ENCODE results near the gene CXCR1.

CXCR1 gene

DNA sequence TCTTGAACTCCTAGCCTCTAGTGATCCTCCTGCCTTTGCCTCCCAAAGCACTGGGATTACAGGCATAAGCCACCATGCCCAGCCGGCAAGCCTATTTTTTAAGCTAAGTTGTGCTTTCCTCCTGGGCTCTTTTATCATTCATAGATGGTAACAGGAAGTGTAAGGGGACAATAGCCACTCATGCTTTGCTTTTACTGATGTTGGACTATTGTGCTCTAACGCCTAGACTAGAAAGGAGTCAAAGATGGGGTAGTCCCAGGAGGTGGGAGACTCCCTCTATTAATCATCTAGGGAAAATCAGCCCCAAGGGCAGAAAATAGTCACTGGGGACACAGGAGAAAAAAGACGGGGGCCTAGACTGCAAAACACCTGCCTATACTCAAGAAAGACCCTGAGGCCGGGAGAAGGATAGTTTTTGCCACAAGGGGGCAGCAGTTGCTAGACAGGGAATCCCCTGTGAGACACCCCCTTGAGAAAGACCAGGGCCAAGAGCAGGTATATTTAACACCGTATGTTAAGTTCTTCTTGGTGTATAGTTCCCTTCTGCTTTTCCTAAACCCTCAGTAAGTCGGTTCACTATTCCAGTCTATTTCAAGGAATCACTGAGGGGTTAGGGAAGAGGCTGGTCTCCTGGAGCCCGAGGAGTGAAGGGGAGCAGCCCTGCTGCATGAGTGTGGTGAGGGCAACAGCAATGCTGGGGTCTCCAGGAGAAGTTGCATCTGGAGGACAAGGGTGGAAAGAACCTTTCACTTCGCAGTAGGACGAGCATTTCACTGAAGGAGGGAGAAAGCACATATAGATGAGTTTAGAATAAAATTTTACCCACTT lies 2.1 kb upstream of the CXCR1 start:
- H3K27ac ChIP-seq (ENCODE audit: low read depth, low read length, poor library complexity, severe bottlenecking), result no peak overlapping the region
- H3K36me3 ChIP-seq (ENCODE audit: insufficient read depth, low read length), result no peaks in the 10 kb centered on the region
- TF ChIP-seq EZH2 (IDR thresholded peaks at IDR 0.05; ENCODE audit: borderline replicate concordance, low read length), result no peak
- TF ChIP-seq, protein P1, sequence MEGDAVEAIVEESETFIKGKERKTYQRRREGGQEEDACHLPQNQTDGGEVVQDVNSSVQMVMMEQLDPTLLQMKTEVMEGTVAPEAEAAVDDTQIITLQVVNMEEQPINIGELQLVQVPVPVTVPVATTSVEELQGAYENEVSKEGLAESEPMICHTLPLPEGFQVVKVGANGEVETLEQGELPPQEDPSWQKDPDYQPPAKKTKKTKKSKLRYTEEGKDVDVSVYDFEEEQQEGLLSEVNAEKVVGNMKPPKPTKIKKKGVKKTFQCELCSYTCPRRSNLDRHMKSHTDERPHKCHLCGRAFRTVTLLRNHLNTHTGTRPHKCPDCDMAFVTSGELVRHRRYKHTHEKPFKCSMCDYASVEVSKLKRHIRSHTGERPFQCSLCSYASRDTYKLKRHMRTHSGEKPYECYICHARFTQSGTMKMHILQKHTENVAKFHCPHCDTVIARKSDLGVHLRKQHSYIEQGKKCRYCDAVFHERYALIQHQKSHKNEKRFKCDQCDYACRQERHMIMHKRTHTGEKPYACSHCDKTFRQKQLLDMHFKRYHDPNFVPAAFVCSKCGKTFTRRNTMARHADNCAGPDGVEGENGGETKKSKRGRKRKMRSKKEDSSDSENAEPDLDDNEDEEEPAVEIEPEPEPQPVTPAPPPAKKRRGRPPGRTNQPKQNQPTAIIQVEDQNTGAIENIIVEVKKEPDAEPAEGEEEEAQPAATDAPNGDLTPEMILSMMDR (IDR thresholded peaks at IDR 0.05; ENCODE audit: low read length), result peak; percentile 86
- peaks cover 5% of the 10 kb centered on the region; the same call in 1 of the 2 replicates for H3K27me3 ChIP-seq (ENCODE audit: insufficient read depth, low read length)
- no peak overlapping the region for H3K9ac ChIP-seq (ENCODE audit: low read length)
- H4K20me1 ChIP-seq (ENCODE audit: insufficient read depth, low read length), result no peaks in the 10 kb centered on the region
- no peaks in the 10 kb centered on the region for H3K9me2 ChIP-seq (ENCODE audit: low read depth, low read length)
- H3K4me2 ChIP-seq (ENCODE audit: low read length), result no peak overlapping the region
- no peaks in the 10 kb centered on the region for H3F3A ChIP-seq (ENCODE audit: insufficient read depth, low read length)
- H3K79me2 ChIP-seq (ENCODE audit: insufficient read depth, low read length), result no peaks in the 10 kb centered on the region
- no peak overlapping the region for H2AFZ ChIP-seq (ENCODE audit: low read length)
- no peak overlapping the region for H3K4me3 ChIP-seq (ENCODE audit: low read depth, low read length, poor library complexity, severe bottlenecking)
- no peaks in the 10 kb centered on the region for H3K9me3 ChIP-seq (ENCODE audit: low read length)
- no peaks in the 10 kb centered on the region for H3K4me1 ChIP-seq (ENCODE audit: insufficient read depth, low read length, severe bottlenecking)

DNA sequence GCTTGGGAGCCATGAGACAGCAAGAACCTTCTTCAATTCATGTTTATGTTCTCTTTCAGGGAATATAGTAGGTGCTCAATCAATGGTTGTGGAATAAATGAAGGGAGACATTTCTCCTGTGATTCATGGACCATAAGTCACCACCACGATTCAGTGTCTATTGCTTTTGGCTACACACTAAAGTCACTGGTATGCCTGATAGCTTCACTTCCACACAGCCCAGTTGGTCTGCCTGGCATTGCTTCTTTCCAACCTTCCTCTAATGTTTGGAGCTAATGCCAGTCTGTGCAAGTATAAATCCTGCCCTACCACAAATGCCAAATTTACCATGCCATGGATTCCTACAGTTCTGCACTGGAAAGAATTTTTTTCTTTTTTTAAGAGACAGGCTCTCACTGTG lies 1.3 kb upstream of the CXCR1 start:
- Histone ChIP-seq H3K4me3 (ENCODE audit: low read depth, low read length, poor library complexity, severe bottlenecking) (no peak overlapping the region), H3F3A (ENCODE audit: insufficient read depth, low read length) (no peaks in the 10 kb centered on the region), H2AFZ (ENCODE audit: low read length) (no peak overlapping the region), H3K4me1 (ENCODE audit: insufficient read depth, low read length, severe bottlenecking) (no peaks in the 10 kb centered on the region), H3K9me3 (ENCODE audit: low read length) (no peaks in the 10 kb centered on the region), H3K27me3 (ENCODE audit: insufficient read depth, low read length) (peaks cover 6% of the 10 kb centered on the region; the same call in 1 of the 2 replicates), H3K4me2 (ENCODE audit: low read length) (no peak overlapping the region), H3K9ac (ENCODE audit: low read length) (no peak overlapping the region), H3K27ac (ENCODE audit: low read depth, low read length, poor library complexity, severe bottlenecking) (no peak overlapping the region), H3K9me2 (ENCODE audit: low read depth, low read length) (no peaks in the 10 kb centered on the region), H4K20me1 (ENCODE audit: insufficient read depth, low read length) (no peaks in the 10 kb centered on the region), H3K79me2 (ENCODE audit: insufficient read depth, low read length) (no peaks in the 10 kb centered on the region), H3K36me3 (ENCODE audit: insufficient read depth, low read length) (no peaks in the 10 kb centered on the region)
- no peak for TF ChIP-seq EZH2 (IDR thresholded peaks at IDR 0.05; ENCODE audit: borderline replicate concordance, low read length)
- TF ChIP-seq, protein P1 (IDR thresholded peaks at IDR 0.05; ENCODE audit: low read length), result no peak

DNA sequence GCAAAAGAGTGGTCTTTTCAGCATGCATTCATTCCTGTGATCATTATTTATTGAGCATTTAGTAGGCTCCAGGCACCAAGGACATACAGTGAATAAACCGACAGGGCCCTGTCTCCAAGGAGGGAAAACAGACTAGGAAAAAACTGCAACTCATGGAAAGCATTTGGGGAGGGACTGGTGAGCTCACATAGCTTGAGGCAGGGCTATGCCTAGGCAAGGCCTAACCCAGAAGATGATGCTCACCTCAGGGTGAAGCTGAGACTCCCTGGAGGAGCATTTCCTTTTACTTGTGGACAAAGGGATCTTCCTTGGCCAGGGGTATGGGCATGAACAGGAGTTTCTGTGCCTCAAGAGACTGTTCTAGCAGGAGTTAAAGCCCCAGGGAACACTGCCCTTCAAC lies 3.9 kb downstream of the CXCR1 start:
- H2AFZ ChIP-seq (ENCODE audit: low read length), result no peak overlapping the region
- H3K9ac ChIP-seq (ENCODE audit: low read length), result no peak overlapping the region
- TF ChIP-seq EZH2 (IDR thresholded peaks at IDR 0.05; ENCODE audit: borderline replicate concordance, low read length), result no peak
- TF ChIP-seq, protein P1 (IDR thresholded peaks at IDR 0.05; ENCODE audit: low read length), result no peak
- no peaks in the 10 kb centered on the region for H3F3A ChIP-seq (ENCODE audit: insufficient read depth, low read length)
- H3K27me3 ChIP-seq (ENCODE audit: insufficient read depth, low read length), result peaks cover 12% of the 10 kb centered on the region; the same call in 1 of the 2 replicates
- no peak overlapping the region for H3K4me2 ChIP-seq (ENCODE audit: low read length)
- H3K27ac ChIP-seq (ENCODE audit: low read depth, low read length, poor library complexity, severe bottlenecking), result no peak overlapping the region
- no peaks in the 10 kb centered on the region for H4K20me1 ChIP-seq (ENCODE audit: insufficient read depth, low read length)
- no peaks in the 10 kb centered on the region for H3K36me3 ChIP-seq (ENCODE audit: insufficient read depth, low read length)
- no peaks in the 10 kb centered on the region for H3K9me2 ChIP-seq (ENCODE audit: low read depth, low read length)
- no peak overlapping the region for H3K4me3 ChIP-seq (ENCODE audit: low read depth, low read length, poor library complexity, severe bottlenecking)
- H3K9me3 ChIP-seq (ENCODE audit: low read length), result no peaks in the 10 kb centered on the region
- H3K4me1 ChIP-seq (ENCODE audit: insufficient read depth, low read length, severe bottlenecking), result no peaks in the 10 kb centered on the region
- H3K79me2 ChIP-seq (ENCODE audit: insufficient read depth, low read length), result no peaks in the 10 kb centered on the region

Measured in OCI-LY1 (cell line).